HG02623 (cell line): Measurements from ENCODE around the gene HIBADH.
"Not testable (repeated sequence)": the region's sequence is repeated elsewhere in the genome, so short reads cannot be mapped to it uniquely, and the experiment has no call there.

ENCODE experiments used
- ATAC-seq: cut with Tn5 transposase; IDR thresholded peaks from one replicate; pipeline ENCODE4 v1.9.1; 2021; ENCODE audit warnings: moderate library complexity; ENCODE audit not compliant: unreplicated experiment

HIBADH gene

GRCh38 chr7:27680610-27681009 is 17.9 kb upstream of the HIBADH start:
- no peak for ATAC-seq

DNA sequence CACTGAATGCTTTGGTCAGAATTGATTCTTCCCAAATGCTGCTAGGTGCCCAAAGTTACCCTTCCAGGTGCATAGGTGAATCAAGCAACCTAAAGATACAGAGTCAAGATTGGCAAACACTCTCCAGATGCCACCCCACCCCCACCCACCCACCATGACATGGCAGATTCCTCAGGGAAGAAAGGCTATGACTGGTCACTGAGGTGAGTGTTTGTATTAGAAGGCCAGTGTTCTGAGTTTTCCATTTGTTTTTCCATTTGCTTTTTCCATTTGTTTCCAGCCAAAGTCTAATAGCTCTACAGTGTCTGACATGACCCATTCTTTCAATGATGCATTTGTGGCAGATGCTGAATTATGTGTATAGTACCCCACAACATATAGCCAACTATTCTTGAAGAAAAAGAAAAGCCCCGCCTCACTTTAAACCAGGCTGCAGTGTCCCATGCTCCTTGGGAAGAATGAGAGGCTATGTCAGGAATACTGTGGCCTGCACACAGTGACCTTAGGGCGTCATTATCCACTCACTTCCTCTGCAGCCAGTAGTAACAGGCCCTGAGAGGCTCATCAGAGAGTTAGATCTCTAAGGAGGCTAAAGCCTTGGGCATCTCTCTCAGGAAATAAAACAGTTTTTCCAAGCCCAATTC is 16.1 kb upstream of the HIBADH start:
- ATAC-seq, result no peak

GRCh38 chr7:27677912-27678612 is 15.4 kb upstream of the HIBADH start:
- ATAC-seq, result no peak

DNA sequence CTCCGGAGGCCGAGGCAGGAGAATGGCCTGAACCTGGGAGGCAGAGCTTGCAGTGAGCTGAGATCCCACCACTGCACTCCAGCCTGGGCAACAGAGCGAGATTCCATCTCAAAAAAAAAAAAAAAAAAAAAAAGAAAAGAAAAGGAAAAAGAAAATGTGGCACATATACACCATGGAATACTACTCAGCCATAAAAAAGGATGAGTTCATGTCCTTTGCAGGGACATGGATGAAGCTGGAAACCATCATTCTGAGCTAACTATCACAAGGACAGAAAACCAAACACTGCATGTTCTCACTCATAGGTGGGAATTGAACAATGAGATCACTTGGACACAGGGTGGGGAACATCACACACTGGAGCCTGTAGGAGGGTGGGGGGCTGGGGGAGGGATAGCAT is 11.4 kb upstream of the HIBADH start:
- ATAC-seq, result not testable (repeated sequence)

- no peak for ATAC-seq
Observed at GRCh38 chr7:27671675-27672074, 9.0 kb upstream of the HIBADH start.

DNA sequence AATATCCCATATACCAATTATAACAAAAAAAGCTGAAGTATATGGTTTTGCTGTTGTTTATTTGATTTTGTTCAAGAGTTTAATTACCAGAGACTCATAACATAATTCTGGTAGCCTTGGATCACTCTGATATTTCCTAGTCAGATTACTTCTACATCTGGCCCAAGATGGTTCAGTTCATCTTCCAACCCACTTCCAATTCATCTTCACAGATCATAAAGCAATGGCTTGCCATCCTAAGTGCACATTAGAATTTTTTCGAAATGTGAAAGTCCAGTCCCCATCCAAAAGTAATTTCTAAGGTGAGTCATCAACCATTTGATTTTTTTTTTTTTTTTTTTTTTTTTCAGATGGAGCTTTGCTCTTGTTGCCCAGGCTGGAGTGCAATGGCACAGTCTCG is 8.0 kb upstream of the HIBADH start:
- no peak for ATAC-seq

DNA sequence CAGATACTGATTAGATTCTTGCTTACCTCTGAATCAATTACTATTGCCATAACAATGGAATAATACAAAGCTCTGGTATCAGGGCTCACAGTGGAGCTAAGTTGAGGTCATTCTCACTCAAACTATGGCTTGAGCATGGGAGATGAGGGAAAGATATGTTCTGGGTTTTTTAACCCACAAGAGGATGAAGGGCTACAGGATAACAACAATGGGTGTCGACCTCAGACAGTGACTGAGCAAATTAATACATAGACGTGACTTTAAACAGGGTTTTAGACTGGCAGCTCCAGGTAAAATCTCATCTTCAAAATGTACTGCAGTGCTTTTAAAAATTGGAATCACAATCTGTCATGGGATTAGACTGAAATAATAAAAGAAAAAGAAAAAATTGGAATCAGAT is 7.5 kb upstream of the HIBADH start:
- ATAC-seq, result no peak

DNA sequence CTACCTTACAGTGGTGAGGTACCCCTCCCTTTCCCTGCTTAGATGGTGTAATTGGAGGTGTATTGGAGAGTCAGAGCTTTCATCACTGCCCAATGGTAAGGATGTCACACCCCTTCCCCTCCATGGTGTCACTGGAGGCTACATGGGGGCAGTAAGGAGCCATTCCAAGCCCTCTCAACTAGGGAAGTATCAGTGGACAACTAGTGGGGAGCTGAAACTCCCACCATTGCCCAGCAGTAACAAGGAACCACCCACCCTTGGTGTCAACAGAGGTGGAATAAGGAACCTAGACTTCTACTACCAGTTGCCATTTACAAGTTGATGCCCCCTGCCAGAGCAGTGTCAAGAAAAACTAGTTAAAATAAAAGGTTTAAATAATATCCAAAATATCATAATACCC is 2.8 kb upstream of the HIBADH start:
- no peak for ATAC-seq

DNA sequence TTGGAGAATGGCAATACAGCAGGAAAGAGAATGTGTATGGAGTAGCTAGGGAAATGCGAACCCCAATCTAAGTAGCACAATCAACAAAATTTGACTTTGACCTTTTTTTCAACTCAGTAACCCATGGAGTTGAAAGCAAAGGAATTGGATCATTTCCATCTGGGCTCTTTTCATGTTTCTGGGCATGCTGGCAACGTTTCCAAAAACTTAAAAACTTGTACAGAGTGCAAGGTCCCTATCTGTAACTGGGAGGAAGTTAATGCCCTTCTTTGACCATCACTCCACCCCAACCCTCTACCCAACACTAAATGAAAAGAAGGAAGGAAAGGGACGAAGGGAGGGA is 1.3 kb upstream of the HIBADH start:
- no peak for ATAC-seq

DNA sequence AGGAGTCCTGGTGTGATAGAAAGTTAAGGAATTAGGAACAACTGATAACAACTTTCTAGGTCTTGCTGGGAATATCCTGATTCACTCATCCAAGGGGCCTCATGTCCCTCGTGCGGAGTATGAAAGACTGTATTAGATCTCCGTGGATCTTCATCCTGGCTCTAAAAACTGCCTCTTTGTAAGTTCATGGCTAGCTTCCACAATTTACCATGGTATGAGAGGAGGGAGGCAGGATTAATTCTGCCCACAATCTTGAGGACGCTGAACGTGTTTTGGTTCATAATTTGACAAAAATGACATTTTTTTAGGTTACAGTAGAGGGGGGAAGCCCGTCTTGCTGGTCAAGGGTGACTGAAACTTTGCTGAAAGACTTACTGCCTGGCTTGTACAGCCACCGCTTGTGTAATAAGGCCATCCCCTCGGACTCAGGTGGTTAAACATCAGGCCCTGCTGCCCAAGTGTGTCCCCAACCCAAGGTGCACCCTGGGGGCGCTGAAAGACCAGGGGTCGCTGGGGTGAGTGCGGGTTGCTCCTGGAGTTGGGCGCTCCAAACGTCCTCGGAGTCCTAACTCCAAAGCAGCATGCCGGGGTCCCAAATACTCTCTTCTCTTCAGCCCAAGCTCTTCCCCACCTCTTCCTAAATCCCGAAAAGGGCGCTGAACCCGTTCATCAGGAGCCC is 733 bp downstream of the HIBADH start:
- no peak for ATAC-seq

- no peak for ATAC-seq
Observed at GRCh38 chr7:27656724-27657123, 6.0 kb downstream of the HIBADH start.

GRCh38 chr7:27655184-27655583 is 7.5 kb downstream of the HIBADH start:
- ATAC-seq, result no peak

- ATAC-seq, result no peak
Observed at GRCh38 chr7:27652518-27652917, 10.2 kb downstream of the HIBADH start.

DNA sequence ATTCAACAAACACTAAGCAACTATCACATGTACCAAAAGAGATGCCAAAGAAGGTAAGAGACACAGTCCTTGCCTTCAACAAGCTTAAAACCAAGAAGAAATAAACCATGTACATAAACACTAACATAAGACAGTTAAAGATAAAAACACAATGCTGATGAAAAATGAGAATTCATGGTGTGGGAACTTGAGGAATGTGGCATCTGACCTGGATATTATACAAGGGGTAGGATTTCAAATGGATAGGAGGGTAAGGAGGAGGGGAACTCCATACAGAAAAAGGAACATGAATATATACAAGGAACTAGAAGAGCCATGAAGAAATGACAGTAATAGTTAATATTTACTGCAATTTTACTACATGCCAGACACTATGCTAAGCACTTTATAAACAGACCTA is 11.0 kb downstream of the HIBADH start:
- no peak for ATAC-seq

DNA sequence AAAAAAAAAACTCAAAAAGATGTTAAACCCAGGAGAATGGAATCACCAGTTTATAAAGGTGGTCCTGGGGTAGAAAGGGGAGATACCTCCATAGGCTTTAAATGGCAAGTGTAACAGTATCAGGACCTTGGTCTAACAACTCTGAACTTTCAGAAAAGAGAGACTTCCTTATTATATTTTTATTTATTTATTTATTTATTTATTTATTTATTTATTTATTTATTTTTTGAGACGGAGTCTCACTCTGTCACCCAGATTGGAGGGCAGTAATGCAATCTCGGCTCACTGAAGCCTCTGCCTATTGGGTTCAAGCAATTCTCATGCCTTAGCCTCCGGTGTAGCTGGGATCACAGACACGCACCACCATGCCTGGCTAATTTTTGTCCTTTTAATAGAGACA is 12.4 kb downstream of the HIBADH start:
- ATAC-seq, result no peak

DNA sequence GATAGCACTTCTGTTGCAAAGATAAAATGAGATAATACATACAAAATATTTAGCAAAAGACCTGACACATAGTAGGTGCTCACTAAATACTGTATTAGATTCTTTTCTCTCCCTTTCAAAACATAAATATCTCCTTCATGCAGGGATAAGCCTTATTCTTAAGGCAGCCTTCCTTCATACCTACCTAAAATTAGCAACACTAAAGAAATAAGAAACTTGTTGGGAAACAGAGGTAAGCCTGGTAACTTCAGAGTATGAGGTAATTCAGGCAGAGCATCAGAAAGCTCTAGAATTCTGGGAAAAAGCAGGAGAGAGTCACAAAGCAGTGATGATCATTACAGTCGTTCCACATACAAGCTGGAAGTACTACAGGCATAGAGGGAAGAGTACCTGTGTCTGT is 15.2 kb downstream of the HIBADH start:
- ATAC-seq, result no peak

DNA sequence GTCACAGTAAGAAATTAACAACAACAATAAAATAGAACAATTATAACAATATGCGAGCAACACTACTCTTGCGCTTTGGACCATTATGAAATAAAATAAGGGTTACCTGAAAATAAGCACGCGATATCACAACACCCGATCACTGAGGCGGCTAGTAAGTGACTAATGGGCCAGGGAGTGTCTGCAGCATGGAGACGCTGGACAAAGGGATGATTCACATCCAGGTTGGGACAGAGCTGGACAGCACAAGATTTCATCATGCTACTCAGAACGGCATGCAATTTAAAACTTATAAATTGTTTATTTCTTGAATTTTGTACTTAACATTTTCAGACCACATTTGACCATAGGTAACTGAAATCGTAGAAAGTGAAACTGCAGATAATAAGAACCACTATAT is 15.6 kb downstream of the HIBADH start:
- no peak for ATAC-seq

DNA sequence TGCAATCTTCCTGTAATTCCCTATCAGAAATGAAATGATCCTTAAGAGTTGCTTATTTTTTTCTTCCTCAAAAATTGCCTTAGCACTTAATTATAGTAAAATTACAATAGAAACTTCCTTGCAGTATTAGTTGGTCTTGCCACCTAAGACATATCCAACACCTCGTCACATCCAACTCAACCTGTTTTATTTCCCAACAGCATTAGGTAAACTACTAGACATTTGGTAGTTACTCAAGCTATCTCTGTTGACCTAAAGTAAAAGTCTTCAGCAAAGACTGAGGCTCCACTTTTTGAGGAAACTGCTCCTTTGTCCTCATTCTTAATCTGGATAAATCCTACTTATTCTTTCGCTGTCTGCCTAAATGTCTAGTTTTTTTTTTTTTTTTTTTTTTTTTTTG is 20.4 kb downstream of the HIBADH start:
- ATAC-seq, result no peak

- no peak for ATAC-seq
Observed at GRCh38 chr7:27641581-27642230, 21.0 kb downstream of the HIBADH start.

- no peak for ATAC-seq
Observed at GRCh38 chr7:27640884-27641574, 21.7 kb downstream of the HIBADH start.

DNA sequence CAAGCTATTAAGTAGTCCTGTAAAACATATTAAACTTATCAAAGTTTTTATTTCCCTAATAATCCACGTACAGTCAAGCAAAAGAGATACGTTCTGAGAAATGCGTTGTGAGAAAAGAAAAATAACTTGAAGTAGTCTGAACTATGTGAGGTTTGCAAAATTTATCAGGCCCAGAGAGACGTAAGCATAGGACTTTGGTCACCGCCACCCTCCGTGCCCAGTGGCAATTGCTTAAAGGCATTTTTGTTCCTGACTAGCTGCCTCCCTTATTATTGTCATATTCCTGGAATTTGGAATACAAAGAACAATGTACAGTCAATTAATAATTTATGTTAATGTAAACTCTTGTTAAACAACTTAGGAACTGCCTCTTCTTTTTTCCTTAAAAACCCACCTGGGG is 22.8 kb downstream of the HIBADH start:
- no peak for ATAC-seq
